HG03565 (cell line): ENCODE measurements around the gene GMPPA.

Experiments
- ATAC-seq: cut with Tn5 transposase; IDR thresholded peaks from one replicate; pipeline ENCODE4 v1.9.1; 2021; ENCODE audit warnings: mild to moderate bottlenecking, moderate library complexity; ENCODE audit not compliant: unreplicated experiment

The GMPPA gene

DNA sequence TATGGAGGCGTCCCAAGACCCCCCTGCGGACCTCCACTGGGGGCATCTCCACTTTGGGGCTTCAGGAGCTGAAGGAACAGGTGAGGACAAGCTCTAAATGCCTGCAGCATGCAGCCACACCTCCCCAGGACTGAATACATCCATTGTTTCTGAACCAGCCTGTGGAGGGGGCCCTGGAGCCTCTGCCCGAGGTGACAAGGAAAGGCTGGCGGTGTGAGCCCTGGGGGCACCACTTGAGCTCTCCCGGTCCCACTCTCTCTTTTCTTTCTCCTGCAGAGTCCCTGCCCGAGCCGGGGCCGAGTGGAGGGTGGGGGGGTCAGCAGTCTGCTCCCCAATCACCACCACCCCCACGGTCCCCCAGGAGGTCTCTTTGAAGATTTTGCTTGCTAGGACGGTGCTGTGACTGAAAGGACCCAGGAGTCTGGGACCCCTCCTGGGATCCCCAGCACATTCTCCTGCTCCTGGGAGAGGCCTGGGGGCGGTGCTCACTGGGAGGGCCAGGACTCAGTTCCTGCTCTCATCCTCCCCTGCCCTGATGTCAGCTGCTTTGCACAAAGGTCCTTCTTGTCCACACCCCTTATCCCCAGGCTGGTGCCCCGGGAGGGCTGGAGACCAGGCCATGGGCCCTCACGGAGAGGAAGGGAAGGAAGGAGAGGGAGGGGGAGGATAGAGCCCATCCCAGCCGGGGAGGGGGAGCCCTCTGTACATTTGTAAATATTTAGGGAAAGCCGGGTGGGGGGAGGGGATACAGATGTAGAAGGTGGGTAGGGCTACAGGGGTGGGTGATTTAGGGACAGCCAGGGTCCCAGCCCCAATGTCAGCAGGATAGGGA is 39.2 kb downstream of the GMPPA start:
- ATAC-seq = no peak

DNA sequence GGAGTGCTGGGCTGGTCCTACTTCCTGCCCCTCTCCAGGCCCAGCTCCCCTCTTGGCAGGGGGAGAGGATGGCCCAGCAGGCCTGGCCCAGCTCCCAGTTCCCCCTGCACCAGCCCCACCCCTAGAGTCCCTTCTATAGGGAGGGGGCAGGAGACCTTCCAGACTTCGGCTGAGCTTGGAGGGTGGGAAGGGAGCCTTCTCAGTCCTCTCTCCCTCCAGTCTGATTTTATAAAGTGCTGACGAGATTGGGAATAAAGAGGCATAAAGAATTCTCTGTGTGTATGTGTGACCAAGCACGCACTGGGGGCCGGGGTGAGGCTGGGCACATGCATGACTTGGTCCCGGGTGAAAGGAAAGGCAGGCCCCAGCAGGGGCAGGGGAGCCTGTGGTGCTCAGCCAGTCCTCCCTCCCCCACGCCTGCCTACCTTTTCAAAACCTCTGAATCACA is 39.8 kb downstream of the GMPPA start:
- no peak for ATAC-seq

DNA sequence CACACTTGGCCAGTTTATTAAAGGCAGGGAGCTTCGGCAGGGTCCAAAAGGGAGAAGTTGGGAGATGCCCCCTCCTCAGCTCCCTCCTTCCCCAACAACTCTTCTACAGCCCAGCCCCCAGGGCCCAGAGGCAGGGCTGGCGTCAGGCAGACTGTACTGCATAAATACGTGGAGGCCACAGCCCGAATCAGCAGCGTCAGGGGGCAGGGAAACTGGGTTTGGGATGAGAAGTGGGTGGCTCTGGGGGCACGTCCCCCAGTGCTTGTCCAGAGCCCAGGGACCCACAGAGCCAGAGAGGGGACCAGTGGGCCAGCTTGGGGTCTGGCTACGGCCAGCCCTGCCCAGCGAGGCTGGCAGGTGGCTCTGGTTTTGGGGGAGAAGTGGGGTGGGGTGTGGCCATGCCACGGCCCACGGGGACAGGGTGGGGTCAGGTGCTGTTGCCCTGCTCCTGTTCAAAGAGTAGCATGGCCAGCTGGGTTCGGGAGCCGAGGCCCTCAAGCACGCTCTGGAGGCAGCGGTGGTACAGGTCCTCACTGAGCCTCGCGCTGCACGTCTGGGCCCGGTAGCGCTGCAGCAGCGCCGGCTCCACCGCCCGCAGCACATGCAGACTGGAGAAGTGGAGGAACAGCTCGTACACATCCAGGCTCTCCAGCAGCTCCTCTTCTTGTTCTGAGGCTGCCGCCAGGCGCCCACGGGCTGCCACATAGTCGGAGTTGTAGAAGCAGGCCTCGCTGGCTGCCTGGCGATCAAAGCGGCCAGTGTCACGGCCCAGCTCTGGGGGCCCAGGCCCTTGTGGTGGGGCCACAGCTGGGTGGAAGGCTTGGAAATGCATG is 40.5 kb downstream of the GMPPA start:
- no peak for ATAC-seq

DNA sequence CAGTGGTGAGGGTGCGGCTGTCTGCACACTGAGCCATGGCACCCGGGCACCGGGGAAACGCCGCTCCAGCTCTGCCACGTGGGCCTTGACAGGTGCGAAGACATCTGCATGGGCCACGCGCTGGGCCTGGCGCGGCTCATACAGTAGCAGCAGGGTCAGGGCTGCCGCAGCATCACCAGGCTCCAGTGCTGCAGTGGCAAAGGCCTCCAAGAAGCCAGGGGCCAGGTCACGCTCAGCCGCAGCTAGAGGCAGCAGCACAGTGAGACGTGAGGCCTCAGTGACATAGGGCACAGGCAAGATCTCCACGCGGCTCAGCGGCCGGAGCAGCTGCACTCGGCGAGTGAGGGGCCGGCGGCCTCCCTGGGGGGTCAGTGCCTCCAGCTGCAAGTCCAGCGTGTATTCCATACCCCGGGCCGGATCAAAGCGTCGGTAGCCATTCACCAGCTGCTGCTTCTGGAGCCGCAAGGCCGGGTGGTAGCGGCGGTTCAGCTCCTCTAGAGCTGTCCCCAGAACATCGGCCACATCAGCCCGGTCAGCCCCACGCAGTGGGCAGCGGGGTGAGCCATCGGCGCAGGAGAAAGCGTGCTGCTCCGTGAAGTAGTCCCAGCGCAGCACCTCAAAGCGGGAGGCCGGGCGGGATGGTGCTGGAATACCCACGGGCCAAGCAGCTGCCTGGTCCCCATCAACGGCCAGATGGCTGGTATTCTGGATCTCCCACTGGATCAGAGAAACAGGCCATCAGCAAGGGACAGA is 41.4 kb downstream of the GMPPA start:
- ATAC-seq = no peak

DNA sequence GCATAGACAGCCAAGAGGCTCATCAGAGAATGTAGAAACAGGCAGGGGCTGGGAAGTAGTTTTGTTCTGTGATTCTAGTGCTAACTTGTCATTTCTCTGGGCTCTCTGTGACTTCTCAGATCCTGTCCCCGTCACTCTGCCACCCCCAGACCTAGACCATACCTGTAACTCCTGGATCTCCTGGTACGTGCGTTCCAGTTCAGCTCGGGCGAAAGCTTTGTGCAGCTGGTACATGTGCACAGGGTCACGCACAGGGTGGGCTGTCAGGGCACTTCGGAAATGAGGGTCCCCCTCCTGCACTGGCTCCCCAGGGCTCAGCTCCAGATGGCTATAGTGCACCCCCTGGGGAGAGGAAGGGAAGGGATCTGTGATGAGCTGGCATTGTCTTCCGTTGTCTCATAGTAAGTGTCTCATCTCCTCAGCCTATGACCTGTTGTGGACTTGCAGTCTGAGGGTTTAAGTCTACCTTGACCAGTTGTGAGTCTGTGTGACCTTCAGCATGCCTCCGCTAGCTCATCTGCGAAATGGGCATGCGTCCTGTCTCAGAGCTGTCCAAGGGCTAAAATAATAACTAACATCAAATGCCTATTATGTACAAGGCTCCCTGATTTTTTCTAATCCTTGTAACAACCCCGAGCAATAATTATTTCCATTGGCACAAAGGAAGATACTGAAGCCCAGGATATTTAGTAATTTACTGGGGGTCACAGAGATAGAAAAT is 42.3 kb downstream of the GMPPA start:
- ATAC-seq = no peak

DNA sequence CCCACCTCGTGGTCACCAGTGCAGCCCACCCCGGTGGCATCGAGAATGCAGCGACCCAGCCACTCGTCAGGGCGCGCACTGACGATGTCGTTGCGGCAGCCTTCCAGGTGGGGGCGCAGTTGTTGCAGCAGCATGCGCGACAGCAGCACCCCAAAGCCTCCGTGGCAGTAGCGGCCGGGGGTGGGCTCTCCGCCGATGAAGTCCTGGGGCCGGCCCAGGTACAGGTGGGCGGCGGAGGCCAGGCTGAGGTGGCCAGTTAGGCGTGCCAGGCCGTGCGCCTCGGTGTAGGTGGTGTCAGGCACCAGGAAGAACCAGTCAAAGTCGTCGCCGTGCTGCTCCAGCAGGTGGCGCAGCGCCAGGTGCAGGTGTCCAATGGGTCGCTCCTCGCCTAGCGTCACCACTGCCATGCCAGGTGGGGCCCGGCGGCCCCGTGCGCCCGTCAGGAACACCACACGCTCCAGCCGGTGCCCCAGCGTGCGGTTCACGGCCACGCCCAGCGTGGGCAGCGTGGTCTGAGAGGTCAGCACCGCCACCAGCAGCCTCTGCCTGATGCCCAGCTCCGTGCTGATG is 43.0 kb downstream of the GMPPA start:
- peak; percentile 46 for ATAC-seq

DNA sequence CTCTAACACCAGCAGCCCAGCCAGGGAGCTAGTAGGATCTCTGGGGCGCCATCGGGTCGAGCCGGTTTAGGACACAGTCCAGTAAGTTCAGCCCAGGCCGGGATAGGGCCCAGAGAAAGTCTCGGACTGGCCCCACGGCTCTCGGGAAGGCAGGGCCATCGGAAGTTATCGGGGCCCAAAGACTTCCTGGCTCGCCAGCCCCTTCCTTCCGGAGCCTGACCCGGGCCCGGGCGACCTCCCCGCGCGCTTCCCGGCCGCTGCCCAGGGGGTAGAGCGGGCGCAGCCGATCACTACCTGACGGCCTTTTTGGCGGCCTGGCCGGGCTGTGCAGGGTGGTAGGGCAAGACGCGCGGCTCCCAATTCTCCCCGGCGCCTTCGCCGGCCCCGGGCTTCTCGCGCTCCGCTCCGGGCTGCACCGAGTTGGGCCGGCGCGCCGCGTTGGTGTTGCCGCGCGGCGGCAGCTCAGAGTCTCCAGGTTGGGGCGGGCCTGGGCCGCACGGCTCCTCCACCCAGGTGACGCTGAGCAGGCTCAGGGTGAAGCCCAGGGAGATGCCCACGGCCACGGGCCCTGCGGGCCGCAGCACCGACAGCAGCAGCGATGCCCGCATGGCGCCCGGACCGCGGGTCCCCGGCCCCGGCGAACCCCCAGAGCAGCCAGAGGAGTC is 44.4 kb downstream of the GMPPA start:
- ATAC-seq = peak; percentile 21

DNA sequence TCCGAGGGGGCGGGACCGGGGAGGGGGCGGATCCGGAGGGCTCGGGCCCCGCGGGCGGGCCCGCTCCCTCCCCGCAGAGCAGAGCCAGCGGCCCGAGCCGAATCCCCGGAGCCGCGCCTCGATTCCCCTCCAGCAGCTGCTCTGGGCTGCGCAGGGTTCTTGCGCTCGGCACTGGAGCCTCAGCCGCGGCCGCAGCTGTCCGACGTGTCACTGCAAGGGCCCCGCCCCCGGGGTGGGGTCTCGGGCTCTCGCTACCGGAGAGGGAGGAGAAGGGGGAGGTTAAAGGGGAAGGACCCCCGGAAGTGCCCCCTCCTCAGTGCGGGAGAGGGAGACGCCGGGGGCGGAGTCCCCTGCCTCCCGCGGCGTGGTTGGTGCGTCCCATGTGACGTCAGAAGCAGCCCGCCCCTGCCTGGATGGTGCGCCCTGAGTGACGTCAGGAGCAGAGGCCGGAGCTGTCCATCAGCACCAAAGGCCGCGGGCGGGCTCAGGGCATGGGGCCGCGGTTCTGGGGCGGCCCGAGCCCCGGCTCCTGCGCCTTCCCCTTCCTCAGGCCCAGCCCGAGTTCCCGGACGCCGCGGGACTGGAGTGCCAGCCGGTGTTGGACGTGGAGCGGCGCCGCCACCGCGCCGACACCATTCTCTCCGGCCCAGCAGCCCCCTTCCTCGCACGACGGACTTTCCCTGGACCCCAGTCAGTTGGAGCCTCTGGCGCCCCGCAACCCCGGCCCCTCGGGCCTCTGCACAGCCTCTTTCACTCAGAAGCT is 45.1 kb downstream of the GMPPA start, which contains the start of the genes CHPF and TMEM198:
CHPF (minus strand) TSS at position 214 of the 763 bp plus-strand sequence. CDS start 271 bp downstream, outside the sequence.
TMEM198 (plus strand) TSS at position 433 of the 763 bp plus-strand sequence. CDS start 700 bp downstream, outside the sequence.
- peak; percentile 63 for ATAC-seq

DNA sequence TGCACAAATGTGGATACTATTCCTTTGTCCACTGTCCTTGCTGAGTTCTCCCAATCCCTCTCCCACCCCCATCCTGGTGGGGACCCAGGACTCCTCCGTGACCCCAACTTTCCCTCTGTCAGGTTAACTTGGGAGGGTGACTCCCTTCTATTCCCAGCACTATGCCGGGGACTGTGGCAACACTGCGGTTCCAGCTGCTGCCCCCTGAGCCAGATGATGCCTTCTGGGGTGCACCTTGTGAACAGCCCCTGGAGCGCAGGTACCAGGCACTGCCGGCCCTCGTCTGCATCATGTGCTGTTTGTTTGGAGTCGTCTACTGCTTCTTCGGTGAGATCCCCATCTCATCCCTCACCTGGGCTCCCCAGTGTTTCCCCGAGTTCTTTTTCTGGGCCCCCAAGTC is 45.9 kb downstream of the GMPPA start:
- ATAC-seq = no peak

DNA sequence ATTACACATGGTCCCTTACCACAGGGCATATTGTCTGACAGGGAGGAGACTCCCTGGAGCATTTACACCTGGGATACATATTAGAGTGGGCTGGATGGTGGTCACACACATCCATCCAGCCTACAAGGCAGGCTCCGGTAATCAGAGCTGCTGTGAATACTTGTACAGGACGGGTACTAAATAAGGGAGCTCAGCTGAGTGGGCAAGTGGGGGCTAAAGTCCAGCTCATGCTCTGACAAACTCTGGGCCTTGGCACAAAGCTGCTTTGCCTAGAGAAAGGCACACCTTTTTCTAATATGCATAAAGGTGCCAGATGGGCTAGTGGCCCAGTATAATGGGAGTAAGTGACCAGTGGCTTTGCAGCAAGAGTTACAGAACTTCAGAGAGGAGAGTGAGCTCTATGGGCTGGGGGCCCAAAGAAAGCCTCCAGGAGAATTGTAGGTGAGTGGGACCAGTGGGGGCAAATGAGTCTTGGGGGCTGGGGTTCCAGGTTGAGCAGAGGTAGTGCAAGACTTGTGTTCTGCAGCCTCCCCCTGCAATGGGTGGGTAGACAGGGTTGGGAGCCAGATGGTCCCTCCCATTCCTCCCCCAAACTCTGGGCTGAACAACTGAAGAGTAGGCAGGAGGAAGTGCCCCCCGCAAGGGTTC is 46.7 kb downstream of the GMPPA start:
- ATAC-seq = no peak

DNA sequence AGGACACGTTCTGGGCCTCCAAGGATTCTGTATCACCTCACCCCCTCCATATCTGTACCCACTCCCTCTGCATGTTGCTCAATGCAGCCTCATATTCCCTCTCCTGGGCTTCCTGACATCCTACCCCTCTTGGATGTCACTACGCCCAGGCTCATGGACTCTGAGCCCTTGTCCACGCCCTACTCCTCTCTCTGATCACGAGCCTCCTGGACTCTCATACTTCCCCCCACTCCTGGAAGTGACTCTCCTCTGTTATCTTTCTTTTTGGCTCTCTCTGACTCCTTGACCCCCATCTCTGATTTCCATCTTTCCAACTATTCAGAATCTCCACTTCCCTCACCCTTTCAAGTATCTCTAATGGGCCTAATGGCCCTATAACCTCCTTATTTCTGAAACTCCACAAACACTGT is 47.3 kb downstream of the GMPPA start:
- no peak for ATAC-seq

DNA sequence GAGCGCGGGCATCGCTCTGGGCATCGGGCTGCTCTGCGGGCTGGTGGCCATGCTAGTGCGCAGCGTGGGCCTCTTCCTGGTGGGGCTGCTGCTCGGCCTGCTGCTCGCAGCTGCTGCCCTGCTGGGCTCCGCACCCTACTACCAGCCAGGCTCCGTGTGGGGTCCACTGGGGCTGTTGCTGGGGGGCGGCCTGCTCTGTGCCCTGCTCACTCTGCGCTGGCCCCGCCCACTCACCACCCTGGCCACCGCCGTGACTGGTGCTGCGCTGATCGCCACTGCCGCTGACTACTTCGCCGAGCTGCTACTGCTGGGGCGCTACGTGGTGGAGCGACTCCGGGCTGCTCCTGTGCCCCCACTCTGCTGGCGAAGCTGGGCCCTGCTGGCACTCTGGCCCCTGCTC is 48.9 kb downstream of the GMPPA start:
- no peak for ATAC-seq

DNA sequence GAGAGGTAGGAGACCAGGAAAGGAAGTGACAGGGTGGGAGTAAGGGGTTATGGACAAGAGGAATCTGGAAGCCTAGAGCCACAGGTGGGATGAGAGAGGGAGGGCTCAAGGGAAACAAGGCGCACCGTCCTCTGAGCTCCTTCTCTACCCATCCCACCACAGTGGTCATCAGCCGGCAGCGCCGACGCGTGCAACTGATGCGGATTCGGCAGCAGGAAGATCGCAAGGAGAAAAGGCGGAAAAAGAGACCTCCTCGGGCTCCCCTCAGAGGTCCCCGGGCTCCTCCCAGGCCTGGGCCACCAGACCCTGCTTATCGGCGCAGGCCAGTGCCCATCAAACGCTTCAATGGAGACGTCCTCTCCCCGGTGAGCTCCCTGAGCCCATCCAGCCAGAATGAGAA is 50.3 kb downstream of the GMPPA start:
- no peak for ATAC-seq

DNA sequence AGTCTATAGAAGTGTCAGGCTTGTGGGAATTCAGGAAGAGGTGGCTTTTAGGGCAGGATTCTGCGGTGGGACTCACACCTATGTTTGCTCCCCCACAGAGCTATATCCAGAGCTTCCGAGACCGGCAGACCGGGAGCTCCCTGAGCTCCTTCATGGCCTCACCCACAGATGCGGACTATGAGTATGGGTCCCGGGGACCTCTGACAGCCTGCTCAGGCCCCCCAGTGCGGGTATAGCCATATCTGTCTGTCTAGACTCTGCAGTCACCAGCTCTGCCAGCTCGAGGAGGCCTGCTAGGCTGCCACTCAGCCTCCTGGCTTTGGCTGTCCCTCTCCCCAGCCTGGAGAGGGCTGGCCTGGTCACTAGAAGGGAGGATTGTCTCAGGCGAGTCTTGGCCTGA is 50.9 kb downstream of the GMPPA start:
- ATAC-seq = no peak

DNA sequence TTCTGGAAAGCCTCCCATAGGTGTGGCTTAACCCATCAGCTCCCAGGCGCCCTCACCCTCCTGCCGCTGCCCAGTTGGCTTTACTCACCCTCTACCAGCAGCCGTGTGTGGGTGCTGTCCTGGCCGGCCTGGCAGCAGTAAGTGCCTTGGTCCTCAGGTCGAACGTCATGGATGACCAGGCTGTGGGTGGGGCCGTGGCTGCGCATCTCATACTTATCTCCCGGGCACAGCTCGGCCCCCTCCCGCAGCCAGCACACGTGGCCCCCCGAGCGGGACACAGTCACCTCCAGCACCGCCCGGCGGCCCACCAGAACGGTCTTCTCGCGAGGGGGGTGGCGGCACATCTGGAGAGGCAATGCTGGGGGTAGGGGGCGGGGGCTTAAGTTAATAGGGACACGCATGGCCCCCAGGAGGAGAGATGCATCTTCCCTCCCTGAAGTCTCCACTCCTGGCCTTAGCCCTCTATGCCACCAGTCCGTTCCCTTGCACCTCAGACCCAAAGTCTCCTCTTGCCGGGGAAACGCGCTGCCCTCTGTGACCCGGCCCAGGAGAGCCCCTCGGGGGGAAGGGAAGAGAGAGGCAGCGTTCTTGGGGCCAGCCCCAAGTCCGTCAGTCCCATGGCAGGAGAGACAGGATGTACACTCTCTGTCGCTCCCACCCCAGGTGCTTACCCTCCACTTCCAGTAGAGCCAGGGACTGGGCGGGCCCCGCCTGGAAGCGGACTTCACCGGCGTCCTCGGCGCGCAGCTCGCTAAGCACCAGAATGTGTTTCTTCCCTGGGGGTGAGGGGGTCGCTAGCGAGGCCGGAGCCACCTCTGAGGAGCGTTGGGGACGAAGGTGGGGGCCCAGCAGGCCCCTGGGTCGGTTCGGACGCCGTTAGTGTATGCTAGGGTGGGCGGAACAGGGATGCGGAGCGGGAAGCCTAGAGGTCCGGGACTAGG is 53.0 kb downstream of the GMPPA start:
- peak; percentile 18 for ATAC-seq

DNA sequence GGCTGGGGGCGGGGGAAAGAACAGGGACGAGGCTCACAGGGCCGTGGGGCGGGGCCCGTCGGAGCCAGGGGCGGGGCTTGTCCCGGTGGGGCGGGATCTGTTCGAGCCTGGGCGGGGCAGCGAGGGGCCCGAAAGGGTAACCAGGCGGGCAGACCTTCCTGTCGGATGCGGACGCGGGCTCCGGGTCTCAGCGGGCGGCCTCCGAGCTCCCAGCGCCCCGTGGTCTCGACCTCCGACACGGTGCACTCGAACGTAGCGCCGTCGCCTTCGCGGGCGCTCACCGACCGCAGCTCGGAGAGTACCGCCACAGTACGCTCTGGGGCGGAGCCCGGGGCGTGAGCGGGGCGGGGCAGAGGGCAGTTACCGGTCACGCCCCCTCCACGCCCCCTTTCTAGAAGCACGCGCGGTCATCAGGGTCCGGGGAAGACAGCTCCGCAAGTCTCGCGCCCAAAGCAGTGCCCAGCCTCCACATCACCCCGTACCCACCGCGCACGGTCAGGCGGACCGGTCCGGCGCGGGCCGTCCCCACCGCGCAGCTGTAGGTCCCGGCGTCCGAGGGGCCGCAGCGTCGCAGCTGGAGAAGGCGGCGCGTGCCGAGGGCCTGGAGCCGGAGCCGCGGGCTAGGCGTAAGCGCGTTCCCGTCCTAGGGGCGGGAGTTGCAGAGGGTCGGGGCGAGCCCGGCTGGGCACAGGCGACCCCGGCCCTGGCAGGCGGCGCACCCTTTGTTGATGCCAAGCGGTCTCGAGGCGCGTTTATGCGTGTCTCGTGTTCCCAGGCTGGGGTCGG is 53.9 kb downstream of the GMPPA start:
- ATAC-seq = peak; percentile 84

DNA sequence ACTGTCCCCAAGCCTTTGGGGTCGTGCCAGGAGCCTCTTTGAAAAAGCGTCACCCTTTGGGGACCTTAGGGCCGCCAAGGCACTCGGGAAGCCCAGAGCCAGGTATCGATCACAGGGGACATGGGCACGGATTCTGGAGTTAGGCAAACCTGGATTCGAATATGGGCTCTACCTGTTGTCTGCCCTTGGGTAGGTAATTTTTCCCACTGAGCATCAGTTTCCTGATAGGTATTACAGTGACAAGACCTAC is 54.4 kb downstream of the GMPPA start:
- ATAC-seq = no peak
